Astrocyte (in vitro differentiated cells and primary cell): ENCODE measurements around the gene TRIM26. TPM values are rescaled to one million over a fixed set of nuclear protein-coding genes. Genes with fewer than 3 reads are reported as not detected.

Source experiments
- DNase-seq: peaks from one replicate; pipeline ENCODE4 v3.0.0-alpha.2; 2010; ENCODE audit warnings: low read depth
- FAIRE-seq: peaks from 2 replicates; lab custom pipeline; 2011; peaks lifted over from hg19 to GRCh38; lab: Jason Lieb, UNC
- H2AFZ ChIP-seq: 2 replicates; pipeline ENCODE4 v1.6.0; 2012; ENCODE audit warnings: low read depth, low read length, inconsistent platforms
- H3K27ac ChIP-seq: 2 replicates; pipeline ENCODE4 v1.5.1; 2011; ENCODE audit warnings: low read depth, low read length, inconsistent platforms
- H3K27me3 ChIP-seq: 2 replicates; pipeline ENCODE4 v1.6.0; 2011; ENCODE audit warnings: low read length, inconsistent platforms; ENCODE audit not compliant: insufficient read depth
- H3K36me3 ChIP-seq: 2 replicates; pipeline ENCODE4 v1.5.1; 2011; ENCODE audit warnings: low read length, inconsistent platforms; ENCODE audit not compliant: insufficient read depth
- H3K4me1 ChIP-seq: 2 replicates; pipeline ENCODE4 v1.5.1; 2011; ENCODE audit warnings: low read length, inconsistent platforms; ENCODE audit not compliant: insufficient read depth
- H3K4me2 ChIP-seq: 2 replicates; pipeline ENCODE4 v1.6.0; 2012; ENCODE audit warnings: low read length, inconsistent platforms
- H3K4me3 ChIP-seq: 2 replicates; pipeline ENCODE4 v1.5.1; 2011; ENCODE audit warnings: low read depth, mild to moderate bottlenecking, low read length, inconsistent platforms; ENCODE audit not compliant: insufficient read depth
- H3K79me2 ChIP-seq: 2 replicates; pipeline ENCODE4 v1.6.0; 2012; ENCODE audit warnings: mild to moderate bottlenecking, low read length, inconsistent platforms; ENCODE audit not compliant: insufficient read depth
- H3K9ac ChIP-seq: 2 replicates; pipeline ENCODE4 v1.6.0; 2012; ENCODE audit warnings: mild to moderate bottlenecking, low read length, inconsistent platforms
- H3K9me3 ChIP-seq: 2 replicates; pipeline ENCODE4 v1.5.1; 2012; ENCODE audit warnings: low read depth, mild to moderate bottlenecking, low read length, inconsistent platforms; ENCODE audit not compliant: insufficient read depth
- H4K20me1 ChIP-seq: 2 replicates; pipeline ENCODE4 v1.6.0; 2012; ENCODE audit warnings: low read length, inconsistent platforms; ENCODE audit not compliant: insufficient read depth
- H3K27ac Mint-ChIP-seq: one replicate; pipeline ENCODE4 v1.8.0; 2021; ENCODE audit warnings: mild to moderate bottlenecking, mixed read lengths; ENCODE audit not compliant: unreplicated experiment
- H3K27me3 Mint-ChIP-seq: one replicate; pipeline ENCODE4 v1.8.0; 2021; ENCODE audit warnings: low read depth, mixed read lengths; ENCODE audit not compliant: unreplicated experiment
- H3K36me3 Mint-ChIP-seq: one replicate; pipeline ENCODE4 v1.8.0; 2021; ENCODE audit warnings: low read depth, mixed read lengths; ENCODE audit not compliant: unreplicated experiment
- H3K4me1 Mint-ChIP-seq: one replicate; pipeline ENCODE4 v1.8.0; 2021; ENCODE audit warnings: low read depth, mixed read lengths; ENCODE audit not compliant: unreplicated experiment
- H3K4me3 Mint-ChIP-seq: one replicate; pipeline ENCODE4 v1.8.0; 2021; ENCODE audit warnings: mild to moderate bottlenecking, moderate library complexity, mixed read lengths; ENCODE audit not compliant: unreplicated experiment
- H3K9me3 Mint-ChIP-seq: one replicate; pipeline ENCODE4 v1.8.0; 2021; ENCODE audit warnings: mild to moderate bottlenecking, mixed read lengths; ENCODE audit not compliant: unreplicated experiment
- CTCF ChIP-seq: IDR thresholded peaks from 2 replicates; pipeline ENCODE4 v1.5.1; 2011; ENCODE audit warnings: low read depth, mild to moderate bottlenecking, inconsistent platforms, low read length, moderate library complexity; ENCODE audit not compliant: insufficient read depth
- EZH2 ChIP-seq: IDR thresholded peaks from 2 replicates; pipeline ENCODE4 v1.6.1; 2012; ENCODE audit warnings: mild to moderate bottlenecking, low read length, inconsistent platforms; ENCODE audit not compliant: insufficient read depth
- total RNA-seq: library from RNA; stranded (reverse); gene quantifications from 2 replicates; pipeline ENCODE4 v1.2.1, GENCODE V29; 2021

TRIM26 gene
- total RNA-seq, 1 donor from 2014 or later, result 52.8 TPM

GRCh38 chr6:30156774-30157173, 56.4 kb downstream of the TRIM26 start:
- no peaks in the 10 kb centered on the region for H3K79me2 ChIP-seq
- no peak overlapping the region for H3K4me2 ChIP-seq
- no peaks in the 10 kb centered on the region for H3K9me3 ChIP-seq
- Mint-ChIP-seq H3K4me3 (no peak overlapping the region), H3K9me3 (peaks cover 5% of the 10 kb centered on the region), H3K36me3 (no peaks in the 10 kb centered on the region), H3K4me1 (peaks cover 21% of the 10 kb centered on the region), H3K27ac (no peak overlapping the region), H3K27me3 (peaks cover 36% of the 10 kb centered on the region)
- H3K4me1 ChIP-seq, result peaks cover 18% of the 10 kb centered on the region
- FAIRE-seq (no peak), DNase-seq (no peak)
- no peak overlapping the region for H3K9ac ChIP-seq
- no peaks in the 10 kb centered on the region for H3K36me3 ChIP-seq
- no peak overlapping the region for H2AFZ ChIP-seq
- TF ChIP-seq EZH2, result no peak
- TF ChIP-seq CTCF, result no peak
- no peak overlapping the region for H3K4me3 ChIP-seq
- H4K20me1 ChIP-seq, result no peaks in the 10 kb centered on the region
- no peak overlapping the region for H3K27ac ChIP-seq
- H3K27me3 ChIP-seq, result peaks cover 4% of the 10 kb centered on the region

GRCh38 chr6:30156262-30156599, 57.0 kb downstream of the TRIM26 start:
- H3K4me1 Mint-ChIP-seq, result peaks cover 21% of the 10 kb centered on the region
- Histone ChIP-seq H3K36me3 (no peaks in the 10 kb centered on the region), H2AFZ (peak overlapping the region; percentile 29), H3K4me2 (no peak overlapping the region), H3K9ac (no peak overlapping the region), H3K27ac (no peak overlapping the region), H3K79me2 (no peaks in the 10 kb centered on the region), H4K20me1 (no peaks in the 10 kb centered on the region), H3K4me1 (peaks cover 18% of the 10 kb centered on the region), H3K27me3 (peaks cover 4% of the 10 kb centered on the region), H3K9me3 (no peaks in the 10 kb centered on the region), H3K4me3 (no peak overlapping the region)
- peaks cover 5% of the 10 kb centered on the region for H3K9me3 Mint-ChIP-seq
- H3K4me3 Mint-ChIP-seq, result no peak overlapping the region
- peaks cover 36% of the 10 kb centered on the region for H3K27me3 Mint-ChIP-seq
- TF ChIP-seq EZH2 (no peak), CTCF (no peak)
- H3K27ac Mint-ChIP-seq, result peak overlapping the region; percentile 86
- FAIRE-seq (no peak), DNase-seq (peak; percentile 42)
- no peaks in the 10 kb centered on the region for H3K36me3 Mint-ChIP-seq

- no peak overlapping the region for H3K27ac ChIP-seq
- Mint-ChIP-seq H3K36me3 (no peaks in the 10 kb centered on the region), H3K9me3 (peaks cover 5% of the 10 kb centered on the region), H3K4me1 (peaks cover 21% of the 10 kb centered on the region), H3K27ac (peak overlapping the region; percentile 86), H3K27me3 (peaks cover 36% of the 10 kb centered on the region), H3K4me3 (no peak overlapping the region)
- DNase-seq (no peak), FAIRE-seq (no peak)
- no peaks in the 10 kb centered on the region for H3K79me2 ChIP-seq
- no peak overlapping the region for H3K4me3 ChIP-seq
- H3K36me3 ChIP-seq, result no peaks in the 10 kb centered on the region
- no peaks in the 10 kb centered on the region for H4K20me1 ChIP-seq
- no peak for TF ChIP-seq EZH2
- TF ChIP-seq CTCF, result no peak
- no peaks in the 10 kb centered on the region for H3K9me3 ChIP-seq
- H3K9ac ChIP-seq, result no peak overlapping the region
- H3K4me1 ChIP-seq, result peaks cover 18% of the 10 kb centered on the region
- no peak overlapping the region for H2AFZ ChIP-seq
- no peak overlapping the region for H3K4me2 ChIP-seq
- H3K27me3 ChIP-seq, result peaks cover 4% of the 10 kb centered on the region
These were observed 57.5 kb downstream of the TRIM26 start for GRCh38 chr6:30155520-30156261.
